ENCODE measurements around the gene KIFAP3.

Gene KIFAP3

GRCh38 chr1:169974067-169974466, 100.4 kb downstream of the KIFAP3 start:
- DNase-seq = no peak

GRCh38 chr1:169970114-169970513, 104.4 kb downstream of the KIFAP3 start:
- DNase-seq = no peak

GRCh38 chr1:169968174-169968573, 106.3 kb downstream of the KIFAP3 start:
- no peak for DNase-seq

GRCh38 chr1:169964206-169964605, 110.3 kb downstream of the KIFAP3 start:
- DNase-seq = no peak

GRCh38 chr1:169959686-169960085, 114.8 kb downstream of the KIFAP3 start:
- no peak for DNase-seq

GRCh38 chr1:169958987-169959386, 115.5 kb downstream of the KIFAP3 start:
- no peak for DNase-seq

- DNase-seq = peak; percentile 2
Observed at GRCh38 chr1:169957884-169958283, 116.6 kb downstream of the KIFAP3 start.

- DNase-seq = no peak
Observed at GRCh38 chr1:169951108-169951507, 123.4 kb downstream of the KIFAP3 start.

GRCh38 chr1:169949139-169949538, 125.4 kb downstream of the KIFAP3 start:
- DNase-seq = peak; percentile 64

- DNase-seq = no peak
Observed at GRCh38 chr1:169946206-169946605, 128.3 kb downstream of the KIFAP3 start.

- DNase-seq = no peak
Observed at GRCh38 chr1:169945181-169945580, 129.3 kb downstream of the KIFAP3 start.

GRCh38 chr1:169944621-169945020, 129.9 kb downstream of the KIFAP3 start:
- no peak for DNase-seq

- no peak for DNase-seq
Observed at GRCh38 chr1:169943963-169944526, 130.4 kb downstream of the KIFAP3 start.

GRCh38 chr1:169941982-169942830, 132.3 kb downstream of the KIFAP3 start:
- peak; percentile 48 for DNase-seq

- DNase-seq = peak; percentile 68
Observed at GRCh38 chr1:169933984-169934725, 140.3 kb downstream of the KIFAP3 start.

GRCh38 chr1:169931795-169932231, 142.7 kb downstream of the KIFAP3 start:
- no peak for DNase-seq

- DNase-seq = no peak
Observed at GRCh38 chr1:169929210-169929526, 145.3 kb downstream of the KIFAP3 start.

GRCh38 chr1:169928438-169929209, 145.9 kb downstream of the KIFAP3 start:
- DNase-seq = peak; percentile 49

GRCh38 chr1:169925505-169926482, 148.7 kb downstream of the KIFAP3 start:
- no peak for DNase-seq

GRCh38 chr1:169924829-169925228, 149.7 kb downstream of the KIFAP3 start:
- no peak for DNase-seq

GRCh38 chr1:169924063-169924462, 150.4 kb downstream of the KIFAP3 start:
- no peak for DNase-seq

GRCh38 chr1:169921080-169921479, 153.4 kb downstream of the KIFAP3 start:
- no peak for DNase-seq
